H1 (cell line): ENCODE measurements around the gene PBX1.

Experiments
- POLR2AphosphoS5 ChIP-seq: IDR thresholded peaks from 2 replicates; pipeline ENCODE4 v1.6.1; 2011; ENCODE audit warnings: low read depth, low read length
- RFX5 ChIP-seq: IDR thresholded peaks from 2 replicates; pipeline ENCODE4 v1.6.1; 2011; ENCODE audit warnings: low read depth, low read length, improper control_type of control experiment, borderline replicate concordance
- TCF12 ChIP-seq: IDR thresholded peaks from 2 replicates; pipeline ENCODE4 v1.6.1; 2011; ENCODE audit warnings: low read depth, mild to moderate bottlenecking, low read length
- TF ChIP-seq, protein P1 (sequence below), 3 experiments: IDR thresholded peaks; 1 replicate in 2 of 3; 2 replicates in 1 of 3; pipeline versions ENCODE4 v1.5.1 to v1.6.1; 2011; ENCODE audit warnings: low read length in 3 of 3, mild to moderate bottlenecking in 3 of 3, inconsistent platforms in 2 of 3, low read depth in 1 of 3, moderate library complexity in 1 of 3; ENCODE audit not compliant: insufficient read depth in 1 of 3; ENCODE audit errors: control extremely low read depth in 1 of 3

DNA sequence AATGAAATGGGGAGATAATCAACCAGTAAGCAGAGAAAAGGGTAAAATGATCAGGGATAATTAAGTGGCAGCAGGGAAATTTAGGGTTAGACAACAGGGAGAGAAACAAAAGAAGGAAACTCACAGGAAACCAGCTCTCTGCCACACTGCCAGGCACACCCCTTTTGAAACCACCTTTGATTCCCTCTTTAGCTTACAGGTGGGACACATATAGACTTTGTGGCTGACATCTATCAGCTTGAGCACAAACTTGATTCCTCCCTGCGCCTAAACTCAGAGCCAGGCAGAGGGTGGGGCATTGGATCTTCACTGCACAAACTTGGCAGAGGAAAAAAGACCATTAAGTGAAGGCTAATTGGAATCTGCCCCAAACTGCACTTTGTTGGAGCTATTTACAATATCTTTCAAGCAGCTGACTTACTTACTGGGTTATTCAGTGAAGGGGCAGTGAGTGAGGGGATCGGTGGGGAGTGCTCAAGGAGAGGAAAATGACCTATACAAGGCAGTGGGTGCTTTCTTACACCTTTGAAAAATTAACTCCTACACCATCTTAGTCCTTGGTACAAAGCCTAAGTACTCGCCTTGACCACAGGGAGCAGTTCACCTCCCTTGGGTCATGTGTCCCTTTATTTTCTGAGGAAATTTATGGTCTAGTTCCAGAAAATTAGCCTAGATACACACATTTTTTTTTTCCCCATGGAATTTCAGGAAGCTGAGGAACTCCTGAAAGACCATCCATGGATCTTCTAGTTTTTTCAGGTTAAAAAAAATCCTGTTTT lies 60.2 kb downstream of the PBX1 start:
- TF ChIP-seq POLR2AphosphoS5 (no peak), TCF12 (no peak), RFX5 (no peak)
- TF ChIP-seq, protein P1, sequence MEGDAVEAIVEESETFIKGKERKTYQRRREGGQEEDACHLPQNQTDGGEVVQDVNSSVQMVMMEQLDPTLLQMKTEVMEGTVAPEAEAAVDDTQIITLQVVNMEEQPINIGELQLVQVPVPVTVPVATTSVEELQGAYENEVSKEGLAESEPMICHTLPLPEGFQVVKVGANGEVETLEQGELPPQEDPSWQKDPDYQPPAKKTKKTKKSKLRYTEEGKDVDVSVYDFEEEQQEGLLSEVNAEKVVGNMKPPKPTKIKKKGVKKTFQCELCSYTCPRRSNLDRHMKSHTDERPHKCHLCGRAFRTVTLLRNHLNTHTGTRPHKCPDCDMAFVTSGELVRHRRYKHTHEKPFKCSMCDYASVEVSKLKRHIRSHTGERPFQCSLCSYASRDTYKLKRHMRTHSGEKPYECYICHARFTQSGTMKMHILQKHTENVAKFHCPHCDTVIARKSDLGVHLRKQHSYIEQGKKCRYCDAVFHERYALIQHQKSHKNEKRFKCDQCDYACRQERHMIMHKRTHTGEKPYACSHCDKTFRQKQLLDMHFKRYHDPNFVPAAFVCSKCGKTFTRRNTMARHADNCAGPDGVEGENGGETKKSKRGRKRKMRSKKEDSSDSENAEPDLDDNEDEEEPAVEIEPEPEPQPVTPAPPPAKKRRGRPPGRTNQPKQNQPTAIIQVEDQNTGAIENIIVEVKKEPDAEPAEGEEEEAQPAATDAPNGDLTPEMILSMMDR (IDR thresholded peaks at IDR 0.05; ENCODE audit: control extremely low read depth in 1 of 3, insufficient read depth in 1 of 3, low read depth in 1 of 3, low read length in 3 of 3): no peak
